Inflammatory macrophage (primary cell): Measurements from ENCODE around the gene RBM26.
"Not testable (repeated sequence)": the region's sequence is repeated elsewhere in the genome, so short reads cannot be mapped to it uniquely, and the experiment has no call there.

Experiments used
- DNase-seq, 2 donors: peaks; one replicate each; pipeline ENCODE4 v3.0.0-alpha.2; 2020 to 2022

Gene RBM26

DNA sequence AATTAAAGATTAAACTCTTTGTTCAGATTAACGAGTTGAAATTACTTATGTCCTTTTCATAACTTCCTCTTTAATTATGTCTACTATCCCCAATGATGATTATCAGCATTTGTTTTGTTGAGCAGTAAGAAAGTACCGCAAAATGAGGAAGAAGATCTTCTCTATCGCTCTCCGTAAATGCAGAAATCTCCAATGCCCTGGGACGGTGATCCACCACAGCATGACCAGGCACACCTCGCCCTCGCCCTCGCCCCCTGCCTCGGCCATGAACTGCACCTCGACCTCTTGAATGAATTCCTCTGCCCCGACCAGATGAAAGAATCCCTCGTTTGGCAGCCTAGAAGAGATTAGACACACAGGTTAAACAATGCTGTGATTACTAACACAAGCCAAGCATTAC, 69.1 kb downstream of the RBM26 start:
- DNase-seq: peak; percentile 3 to 16

- DNase-seq: no peak
These were observed 77.5 kb downstream of the RBM26 start for GRCh38 chr13:79328510-79328909.

DNA sequence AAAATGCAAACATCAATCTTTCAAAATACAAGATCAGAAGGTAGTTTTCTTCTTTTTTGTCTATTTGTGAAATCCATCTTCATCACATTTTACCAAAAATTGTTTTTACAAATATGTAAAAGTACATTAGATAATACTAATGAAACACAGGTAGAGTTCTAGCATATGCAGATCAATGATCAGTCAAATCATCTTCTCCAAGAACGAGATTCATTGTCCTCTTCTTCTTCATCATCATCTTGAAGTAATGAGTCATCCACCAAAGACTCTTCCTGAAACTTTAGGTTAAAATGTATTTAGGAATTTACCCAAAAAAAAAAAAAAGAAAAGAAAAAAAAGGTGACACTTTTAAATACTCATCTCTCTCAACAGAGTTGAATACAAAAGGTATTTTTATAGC, 85.6 kb downstream of the RBM26 start:
- DNase-seq: no peak

DNA sequence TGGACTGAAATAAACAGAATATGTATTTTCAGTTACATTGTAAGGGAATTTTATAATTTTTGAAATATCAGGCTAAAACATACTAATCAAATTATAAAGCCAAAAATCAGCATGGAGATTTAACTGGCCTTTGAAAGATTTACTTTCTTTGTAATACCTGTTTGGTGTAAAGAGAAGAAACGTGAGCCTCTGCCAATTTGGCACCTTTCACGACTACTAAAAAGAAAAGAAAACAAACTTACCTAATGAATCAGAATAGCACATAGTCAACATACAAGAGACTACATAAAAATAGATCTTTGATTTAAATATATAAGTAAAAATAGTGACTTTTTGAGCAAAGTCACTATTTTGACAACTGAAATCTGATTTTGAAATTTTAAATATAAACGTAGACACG, 87.4 kb downstream of the RBM26 start:
- no peak for DNase-seq

GRCh38 chr13:79317856-79318255, 88.2 kb downstream of the RBM26 start:
- no peak for DNase-seq

- no peak for DNase-seq
These were observed 91.4 kb downstream of the RBM26 start for GRCh38 chr13:79314652-79315051.

GRCh38 chr13:79312340-79312855, 93.7 kb downstream of the RBM26 start:
- DNase-seq: no peak

DNA sequence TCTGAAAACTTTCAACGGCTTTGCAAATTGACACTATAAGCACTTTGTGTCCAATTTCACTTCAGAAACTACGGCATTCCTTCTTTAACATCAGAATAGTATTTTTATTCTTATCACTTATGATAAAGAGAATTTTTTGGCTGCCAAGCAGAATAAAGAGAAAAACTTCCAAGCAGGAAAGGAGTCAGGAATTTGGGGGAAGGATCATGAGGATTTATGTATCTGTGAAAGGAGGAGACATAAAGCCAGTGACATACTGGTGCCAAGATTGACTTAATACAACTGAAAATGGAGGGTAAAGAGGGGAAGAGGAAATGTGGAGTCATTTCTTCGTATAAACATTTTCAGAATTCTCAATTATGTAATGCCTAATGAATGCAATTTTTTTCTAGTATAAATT, 94.7 kb downstream of the RBM26 start:
- DNase-seq: no peak

DNA sequence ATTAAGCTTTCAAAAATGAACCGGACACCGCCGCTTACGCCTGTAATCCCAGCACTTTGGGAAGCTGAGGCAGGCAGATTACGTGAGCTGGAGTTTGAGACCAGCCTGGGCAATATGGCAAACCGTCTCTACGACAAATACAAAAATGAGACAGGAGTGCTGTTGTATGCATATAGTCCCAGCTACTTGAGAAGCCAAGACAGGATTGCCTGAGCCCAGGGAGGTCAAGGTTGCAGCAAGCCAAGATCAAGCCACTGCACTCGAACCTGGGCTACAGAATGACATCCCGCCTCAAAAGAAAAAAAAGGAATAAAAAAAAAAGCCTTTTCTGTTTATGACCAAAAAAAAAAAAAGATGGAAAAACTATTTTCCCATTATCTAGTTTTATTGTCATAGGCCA, 96.4 kb downstream of the RBM26 start:
- DNase-seq: no peak

DNA sequence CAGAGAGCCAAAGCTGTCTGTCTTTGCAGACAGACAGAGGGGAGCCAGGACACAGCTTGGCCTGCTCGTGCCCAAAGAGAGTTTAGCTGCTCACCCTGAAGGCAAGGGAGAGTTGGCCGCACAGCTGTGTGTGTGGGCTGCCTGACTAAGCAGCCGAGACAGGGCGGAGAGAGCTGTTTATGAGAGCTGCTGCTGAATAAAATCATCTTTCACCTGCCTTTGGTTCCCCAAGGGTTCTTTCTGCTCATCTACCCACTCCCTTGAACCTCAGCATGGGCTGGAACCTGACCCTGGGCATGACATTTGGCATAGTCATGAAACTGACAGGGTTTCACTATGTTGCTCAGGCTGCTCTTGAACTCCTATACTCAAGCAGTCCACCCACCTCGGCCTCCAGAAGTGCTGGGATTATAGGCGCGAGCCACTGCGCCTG, 98.2 kb downstream of the RBM26 start:
- no peak for DNase-seq

- no peak for DNase-seq
These were observed 98.6 kb downstream of the RBM26 start for GRCh38 chr13:79307433-79307861.

DNA sequence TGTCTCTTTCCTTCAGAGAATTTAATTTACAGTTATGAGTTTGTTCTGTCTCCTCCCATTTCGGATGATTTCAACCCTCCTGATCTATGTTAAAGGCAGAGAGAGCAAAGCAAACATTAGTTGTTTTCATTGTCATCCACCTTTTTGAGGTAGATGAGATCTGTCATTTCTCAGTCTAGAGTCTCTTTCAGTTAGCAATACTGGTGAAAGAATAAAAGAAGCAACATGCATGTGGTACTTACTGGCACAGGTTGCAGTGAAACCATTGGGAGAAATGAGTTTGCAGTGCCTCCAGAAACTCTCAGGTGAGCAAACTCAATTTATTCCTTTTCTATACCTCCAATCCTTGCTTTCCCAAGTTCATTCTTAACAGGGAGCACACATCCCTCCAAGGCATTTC, 99.4 kb downstream of the RBM26 start:
- DNase-seq: no peak

- DNase-seq: no peak
These were observed 108.9 kb downstream of the RBM26 start for GRCh38 chr13:79297128-79297527.

DNA sequence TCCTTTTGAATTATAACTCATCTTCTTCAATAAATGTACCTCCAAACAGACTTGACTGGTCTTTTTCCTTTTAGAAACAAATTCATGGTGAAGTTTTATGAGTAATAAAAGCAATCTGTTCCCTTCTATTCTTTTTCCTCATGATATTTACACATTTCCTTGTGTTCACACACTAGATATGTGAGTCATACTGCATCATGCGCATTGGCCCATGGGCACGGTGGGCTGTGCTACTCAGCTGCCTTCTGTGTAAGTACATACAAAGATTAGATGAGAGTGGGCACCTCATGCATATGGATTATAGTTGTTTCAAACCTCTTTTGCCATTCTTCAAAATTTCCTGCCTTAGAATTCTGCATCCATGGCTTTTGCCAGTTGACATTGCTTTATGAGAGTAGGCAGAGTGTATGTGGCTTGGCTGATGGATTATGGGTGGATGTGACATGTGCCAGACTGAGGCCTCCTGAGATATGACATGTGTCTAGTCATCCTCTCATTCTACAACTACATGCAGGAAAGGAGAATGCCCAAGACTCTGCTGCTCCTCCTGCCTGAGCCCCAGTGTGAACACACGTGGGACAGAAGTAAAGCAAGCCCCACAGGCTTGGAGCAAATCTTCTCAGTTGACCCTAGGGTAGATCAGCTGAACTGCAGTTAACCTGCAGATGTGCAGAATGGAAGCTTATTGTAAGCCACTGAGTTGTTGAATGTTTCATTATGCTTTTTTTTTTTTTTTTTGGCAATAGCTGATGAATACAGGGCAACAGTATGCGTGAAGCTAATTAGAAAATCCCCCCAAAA, 109.9 kb downstream of the RBM26 start:
- no peak for DNase-seq

DNA sequence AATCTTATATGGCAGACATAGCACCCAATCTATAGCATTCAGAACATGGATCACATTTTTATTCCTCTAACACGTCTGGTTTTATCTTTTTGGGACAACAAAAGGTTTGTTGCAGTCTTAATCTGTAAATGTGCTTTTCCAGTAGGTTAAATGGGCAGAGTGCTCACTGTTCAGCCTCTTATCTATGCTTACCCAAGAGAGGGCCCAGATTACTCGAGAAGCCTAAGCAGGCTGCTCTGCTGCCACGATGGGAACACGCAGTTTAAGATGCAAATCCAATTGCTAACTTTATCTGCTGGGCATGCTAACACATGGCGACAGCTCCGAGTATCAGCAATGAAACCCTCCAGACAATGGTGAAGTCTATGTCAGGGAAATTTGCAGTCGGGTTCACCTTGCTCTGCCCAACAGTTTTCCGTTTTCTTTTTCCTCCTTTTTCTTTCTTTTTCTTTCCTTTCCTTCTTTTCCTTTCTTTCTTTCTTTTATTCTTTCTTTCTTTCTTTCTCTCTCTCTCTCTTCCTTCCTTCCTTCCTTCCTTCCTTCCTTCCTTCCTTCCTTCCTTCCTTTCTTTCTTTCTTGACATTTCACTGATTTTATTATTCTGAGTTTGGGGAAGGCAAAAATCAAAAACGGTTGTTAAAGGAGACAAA, 115.3 kb downstream of the RBM26 start:
- DNase-seq: no peak

- DNase-seq: peak; percentile 50 to 77
These were observed 116.5 kb downstream of the RBM26 start for GRCh38 chr13:79289571-79289970.

- no peak for DNase-seq
These were observed 117.9 kb downstream of the RBM26 start for GRCh38 chr13:79287939-79288795.

- no peak for DNase-seq
These were observed 120.9 kb downstream of the RBM26 start for GRCh38 chr13:79285159-79285558.

GRCh38 chr13:79283742-79284141, 122.3 kb downstream of the RBM26 start:
- no peak for DNase-seq

- peak; percentile 40 to 70 for DNase-seq
These were observed 123.1 kb downstream of the RBM26 start for GRCh38 chr13:79282976-79283375.

GRCh38 chr13:79282508-79282907, 123.5 kb downstream of the RBM26 start:
- no peak for DNase-seq

GRCh38 chr13:79281339-79281747, 124.7 kb downstream of the RBM26 start:
- no peak for DNase-seq

GRCh38 chr13:79279735-79280134, 126.3 kb downstream of the RBM26 start:
- DNase-seq: not testable (repeated sequence)
